ENCODE data around the gene SND1.

Gene SND1

GRCh38 chr7:127755965-127756364, 104.0 kb downstream of the SND1 start:
- no peak for DNase-seq (ENCODE audit: low read depth)
- H3K4me3 ChIP-seq (ENCODE audit: low read depth, low read length), result no peak overlapping the region

GRCh38 chr7:127758105-127758504, 106.1 kb downstream of the SND1 start:
- H3K4me3 ChIP-seq (ENCODE audit: low read depth, low read length), result no peak overlapping the region
- DNase-seq (ENCODE audit: low read depth), result no peak

GRCh38 chr7:127758845-127759244, 106.9 kb downstream of the SND1 start:
- no peak for DNase-seq (ENCODE audit: low read depth)

GRCh38 chr7:127759945-127760421, 108.0 kb downstream of the SND1 start:
- no peak for DNase-seq (ENCODE audit: low read depth)
- no peak overlapping the region for H3K4me3 ChIP-seq (ENCODE audit: low read depth, low read length)

More at GRCh38 chr7:127758845-127759244, 106.9 kb downstream of the SND1 start:
- H3K4me3 ChIP-seq (ENCODE audit: low read depth, low read length), result no peak overlapping the region

GRCh38 chr7:127760436-127761031, 108.5 kb downstream of the SND1 start:
- no peak overlapping the region for H3K4me3 ChIP-seq (ENCODE audit: low read depth, low read length)
- no peak for DNase-seq (ENCODE audit: low read depth)

GRCh38 chr7:127761196-127761595, 109.2 kb downstream of the SND1 start:
- H3K4me3 ChIP-seq (ENCODE audit: low read depth, low read length), result no peak overlapping the region
- no peak for DNase-seq (ENCODE audit: low read depth)

GRCh38 chr7:127764681-127765080, 112.7 kb downstream of the SND1 start:
- no peak for DNase-seq (ENCODE audit: low read depth)
- H3K4me3 ChIP-seq (ENCODE audit: low read depth, low read length), result no peak overlapping the region

GRCh38 chr7:127765150-127765549, 113.2 kb downstream of the SND1 start:
- DNase-seq (ENCODE audit: low read depth), result no peak
- no peak overlapping the region for H3K4me3 ChIP-seq (ENCODE audit: low read depth, low read length)

GRCh38 chr7:127766831-127767459, 115.0 kb downstream of the SND1 start:
- no peak for DNase-seq (ENCODE audit: low read depth)
- H3K4me3 ChIP-seq (ENCODE audit: low read depth, low read length), result no peak overlapping the region

- no peak for DNase-seq (ENCODE audit: low read depth)
- no peak overlapping the region for H3K4me3 ChIP-seq (ENCODE audit: low read depth, low read length)
Measured at GRCh38 chr7:127768241-127768640, 116.2 kb downstream of the SND1 start.

GRCh38 chr7:127769137-127769536, 117.1 kb downstream of the SND1 start:
- H3K4me3 ChIP-seq (ENCODE audit: low read depth, low read length), result no peak overlapping the region

GRCh38 chr7:127769696-127770400, 117.9 kb downstream of the SND1 start:
- H3K4me3 ChIP-seq (ENCODE audit: low read depth, low read length), result no peak overlapping the region
- DNase-seq (ENCODE audit: low read depth), result no peak

More at GRCh38 chr7:127769137-127769536, 117.1 kb downstream of the SND1 start:
- DNase-seq (ENCODE audit: low read depth), result no peak

GRCh38 chr7:127770885-127771284, 118.9 kb downstream of the SND1 start:
- no peak overlapping the region for H3K4me3 ChIP-seq (ENCODE audit: low read depth, low read length)
- no peak for DNase-seq (ENCODE audit: low read depth)

- DNase-seq (ENCODE audit: low read depth), result no peak
Measured at GRCh38 chr7:127771707-127772106, 119.7 kb downstream of the SND1 start.

GRCh38 chr7:127776776-127777386, 124.9 kb downstream of the SND1 start:
- DNase-seq (ENCODE audit: low read depth), result peak; percentile 79
- no peak overlapping the region for H3K4me3 ChIP-seq (ENCODE audit: low read depth, low read length)

More at GRCh38 chr7:127771707-127772106, 119.7 kb downstream of the SND1 start:
- H3K4me3 ChIP-seq (ENCODE audit: low read depth, low read length), result no peak overlapping the region

GRCh38 chr7:127780489-127780888, 128.5 kb downstream of the SND1 start:
- H3K4me3 ChIP-seq (ENCODE audit: low read depth, low read length), result no peak overlapping the region
- DNase-seq (ENCODE audit: low read depth), result no peak

GRCh38 chr7:127781081-127781480, 129.1 kb downstream of the SND1 start:
- H3K4me3 ChIP-seq (ENCODE audit: low read depth, low read length), result no peak overlapping the region
- DNase-seq (ENCODE audit: low read depth), result no peak

- no peak overlapping the region for H3K4me3 ChIP-seq (ENCODE audit: low read depth, low read length)
- DNase-seq (ENCODE audit: low read depth), result no peak
Measured at GRCh38 chr7:127782075-127782474, 130.1 kb downstream of the SND1 start.

- H3K4me3 ChIP-seq (ENCODE audit: low read depth, low read length), result no peak overlapping the region
- no peak for DNase-seq (ENCODE audit: low read depth)
Measured at GRCh38 chr7:127782654-127783559, 130.9 kb downstream of the SND1 start.
